Tibial nerve (tissue), 4 donors: ENCODE measurements around the gene ZNF133.

Experiments used
- EP300 ChIP-seq, 2 donors: sonication (generic); formaldehyde crosslinking; IDR thresholded peaks; one replicate each; pipeline ENCODE4 v1.6.1; 2017; ENCODE audit warnings: antibody characterized with exemption in 2 of 2, mild to moderate bottlenecking in 1 of 2
- POLR2A ChIP-seq, 2 donors: fragments of 450-650 bp; IDR thresholded peaks; one replicate each; pipeline ENCODE4 v1.6.1; 2017; ENCODE audit warnings: antibody characterized with exemption in 2 of 2, mild to moderate bottlenecking in 2 of 2, moderate library complexity in 2 of 2
- TF ChIP-seq, protein P1 (sequence below), 5 experiments: fragments of 200-600 bp in 3 of 5; fragments of 450-650 bp in 2 of 5; sonication (generic) in 3 of 5; IDR thresholded peaks; one replicate each; pipeline ENCODE4 v1.5.1; 2016 to 2019; ENCODE audit warnings: antibody characterized with exemption in 5 of 5, mild to moderate bottlenecking in 3 of 5, moderate library complexity in 2 of 5

DNA sequence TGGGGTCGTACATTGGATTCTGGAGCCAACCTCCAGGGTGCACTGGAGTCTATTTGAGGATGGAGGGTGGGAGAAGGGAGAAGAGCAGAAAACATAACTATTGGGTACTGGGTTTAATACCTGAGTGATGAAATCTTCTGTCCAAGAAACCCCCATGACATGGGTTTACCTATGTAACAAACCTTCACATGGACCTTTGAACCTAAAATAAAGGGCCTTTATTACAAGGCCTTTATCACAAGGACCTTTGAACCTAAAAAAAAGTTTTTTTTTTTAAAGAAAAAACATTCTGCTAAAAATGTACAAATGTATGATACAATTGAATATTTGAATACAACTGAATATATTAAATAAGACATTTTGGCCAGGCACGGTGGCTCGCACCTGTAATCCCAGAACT, 38.1 kb upstream of the ZNF133 start:
- TF ChIP-seq, protein P1, sequence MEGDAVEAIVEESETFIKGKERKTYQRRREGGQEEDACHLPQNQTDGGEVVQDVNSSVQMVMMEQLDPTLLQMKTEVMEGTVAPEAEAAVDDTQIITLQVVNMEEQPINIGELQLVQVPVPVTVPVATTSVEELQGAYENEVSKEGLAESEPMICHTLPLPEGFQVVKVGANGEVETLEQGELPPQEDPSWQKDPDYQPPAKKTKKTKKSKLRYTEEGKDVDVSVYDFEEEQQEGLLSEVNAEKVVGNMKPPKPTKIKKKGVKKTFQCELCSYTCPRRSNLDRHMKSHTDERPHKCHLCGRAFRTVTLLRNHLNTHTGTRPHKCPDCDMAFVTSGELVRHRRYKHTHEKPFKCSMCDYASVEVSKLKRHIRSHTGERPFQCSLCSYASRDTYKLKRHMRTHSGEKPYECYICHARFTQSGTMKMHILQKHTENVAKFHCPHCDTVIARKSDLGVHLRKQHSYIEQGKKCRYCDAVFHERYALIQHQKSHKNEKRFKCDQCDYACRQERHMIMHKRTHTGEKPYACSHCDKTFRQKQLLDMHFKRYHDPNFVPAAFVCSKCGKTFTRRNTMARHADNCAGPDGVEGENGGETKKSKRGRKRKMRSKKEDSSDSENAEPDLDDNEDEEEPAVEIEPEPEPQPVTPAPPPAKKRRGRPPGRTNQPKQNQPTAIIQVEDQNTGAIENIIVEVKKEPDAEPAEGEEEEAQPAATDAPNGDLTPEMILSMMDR (IDR thresholded peaks at IDR 0.05) = no peak
- TF ChIP-seq POLR2A (IDR thresholded peaks at IDR 0.05) (no peak), EP300 (IDR thresholded peaks at IDR 0.05) (no peak)
